GM12891 (cell line): ENCODE measurements around the gene PACS2.
A peak's percentile ranks its signal among the peaks of the same experiment; 100 is the strongest.

Source experiments
- DNase-seq: peaks from one replicate; pipeline ENCODE4 v3.0.0; 2011; ENCODE audit warnings: low spot score; ENCODE audit not compliant: insufficient read length
- FAIRE-seq: peaks from 2 replicates; lab custom pipeline; 2011; peaks lifted over from hg19 to GRCh38; lab: Jason Lieb, UNC
- PAX5 ChIP-seq: IDR thresholded peaks from 2 replicates; pipeline ENCODE4 v1.6.1; 2011; ENCODE audit warnings: low read length, moderate library complexity, mild to moderate bottlenecking; ENCODE audit not compliant: insufficient read depth, severe bottlenecking
- POLR2A ChIP-seq: IDR thresholded peaks from 2 replicates; pipeline ENCODE4 v1.6.1; 2011; ENCODE audit warnings: low read depth, low read length, control low read depth
- POLR2AphosphoS5 ChIP-seq: IDR thresholded peaks from 2 replicates; pipeline ENCODE4 v1.6.1; 2011; ENCODE audit warnings: low read depth, low read length, control low read depth
- POU2F2 ChIP-seq: IDR thresholded peaks from 2 replicates; pipeline ENCODE4 v1.6.1; 2011; ENCODE audit warnings: low read depth, mild to moderate bottlenecking, control low read depth, low read length, moderate library complexity
- SPI1 ChIP-seq: IDR thresholded peaks from 2 replicates; pipeline ENCODE4 v1.6.1; 2011; ENCODE audit warnings: low read depth, low read length, control low read depth
- TAF1 ChIP-seq: IDR thresholded peaks from 2 replicates; pipeline ENCODE4 v1.6.1; 2011; ENCODE audit warnings: low read depth, low read length, control low read depth

The PACS2 gene

GRCh38 chr14:105436402-105436801, 121.9 kb downstream of the PACS2 start:
- DNase-seq (no peak), FAIRE-seq (no peak)
- TF ChIP-seq PAX5 (no peak), SPI1 (no peak), POLR2AphosphoS5 (no peak), POU2F2 (no peak), POLR2A (no peak), TAF1 (no peak)

DNA sequence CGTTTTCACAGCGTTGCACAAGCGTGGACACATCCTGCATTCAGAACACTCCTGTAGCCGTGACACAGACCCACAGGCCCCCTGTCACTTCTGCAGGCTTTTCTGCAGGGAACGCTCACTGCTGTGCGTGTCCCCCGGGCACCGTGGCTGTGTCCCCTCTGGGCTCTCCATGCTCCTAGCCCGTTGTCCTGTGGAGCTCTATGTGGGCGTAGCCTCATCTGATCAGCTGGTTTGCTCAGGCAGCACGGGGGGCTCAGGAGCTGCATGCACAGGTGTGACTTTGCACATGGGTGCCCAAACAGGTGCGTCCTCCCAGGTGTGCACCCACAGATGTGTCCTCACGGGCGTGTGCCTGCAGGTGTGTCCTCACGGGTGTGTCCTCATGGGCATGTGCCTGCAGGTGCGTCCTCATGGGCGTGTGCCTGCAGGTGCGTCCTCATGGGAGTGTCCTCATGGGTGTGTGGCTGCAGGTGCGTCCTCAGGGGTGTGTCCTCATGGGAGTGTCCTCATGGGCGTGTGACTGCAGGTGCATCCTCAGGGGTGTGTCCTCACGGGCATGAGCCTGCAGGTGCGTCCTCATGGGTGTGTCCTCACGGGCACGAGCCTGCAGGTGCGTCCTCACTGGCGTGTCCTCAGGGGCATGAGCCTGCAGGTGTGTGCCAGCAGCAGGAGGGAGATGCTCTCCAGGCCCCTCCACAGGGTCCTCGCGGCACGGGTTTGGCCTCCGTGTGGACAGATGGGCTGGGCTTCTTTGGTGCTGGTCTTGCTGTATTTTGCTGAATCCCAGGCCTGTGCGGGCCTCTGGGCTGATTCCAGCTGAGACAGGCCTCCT, 122.6 kb downstream of the PACS2 start:
- FAIRE-seq (no peak), DNase-seq (no peak)
- TF ChIP-seq TAF1, result no peak
- TF ChIP-seq POLR2AphosphoS5, result peak; percentile 31; the same call in 1 of the 2 replicates

GRCh38 chr14:105437723-105438500, 123.4 kb downstream of the PACS2 start:
- FAIRE-seq (no peak), DNase-seq (no peak)
- TF ChIP-seq POU2F2 (no peak), POLR2AphosphoS5 (no peak), POLR2A (no peak), TAF1 (no peak), PAX5 (no peak), SPI1 (no peak)

DNA sequence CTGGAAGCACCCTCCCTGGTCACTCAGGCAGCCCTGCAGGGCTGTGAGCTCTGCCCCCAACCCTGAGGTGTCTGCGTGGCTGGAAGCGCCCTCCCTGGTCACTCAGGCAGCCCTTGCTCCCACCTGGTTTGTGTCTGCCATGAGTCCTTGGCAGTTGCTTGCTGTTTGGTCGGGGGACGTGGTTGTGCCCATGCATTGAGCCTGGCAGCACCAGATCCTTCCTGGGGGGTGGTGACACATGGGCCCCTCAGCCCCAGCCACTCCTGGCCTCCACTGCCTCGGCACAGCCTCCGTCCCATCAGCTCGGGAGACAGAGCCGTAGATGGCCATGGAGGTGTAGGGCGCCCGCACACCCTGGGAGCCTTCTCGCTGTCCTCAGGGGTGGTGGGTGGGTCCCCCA, 124.6 kb downstream of the PACS2 start:
- TF ChIP-seq TAF1, result no peak
- no peak for TF ChIP-seq PAX5
- TF ChIP-seq POLR2A, result no peak
- TF ChIP-seq POU2F2, result no peak
- DNase-seq (no peak), FAIRE-seq (no peak)

DNA sequence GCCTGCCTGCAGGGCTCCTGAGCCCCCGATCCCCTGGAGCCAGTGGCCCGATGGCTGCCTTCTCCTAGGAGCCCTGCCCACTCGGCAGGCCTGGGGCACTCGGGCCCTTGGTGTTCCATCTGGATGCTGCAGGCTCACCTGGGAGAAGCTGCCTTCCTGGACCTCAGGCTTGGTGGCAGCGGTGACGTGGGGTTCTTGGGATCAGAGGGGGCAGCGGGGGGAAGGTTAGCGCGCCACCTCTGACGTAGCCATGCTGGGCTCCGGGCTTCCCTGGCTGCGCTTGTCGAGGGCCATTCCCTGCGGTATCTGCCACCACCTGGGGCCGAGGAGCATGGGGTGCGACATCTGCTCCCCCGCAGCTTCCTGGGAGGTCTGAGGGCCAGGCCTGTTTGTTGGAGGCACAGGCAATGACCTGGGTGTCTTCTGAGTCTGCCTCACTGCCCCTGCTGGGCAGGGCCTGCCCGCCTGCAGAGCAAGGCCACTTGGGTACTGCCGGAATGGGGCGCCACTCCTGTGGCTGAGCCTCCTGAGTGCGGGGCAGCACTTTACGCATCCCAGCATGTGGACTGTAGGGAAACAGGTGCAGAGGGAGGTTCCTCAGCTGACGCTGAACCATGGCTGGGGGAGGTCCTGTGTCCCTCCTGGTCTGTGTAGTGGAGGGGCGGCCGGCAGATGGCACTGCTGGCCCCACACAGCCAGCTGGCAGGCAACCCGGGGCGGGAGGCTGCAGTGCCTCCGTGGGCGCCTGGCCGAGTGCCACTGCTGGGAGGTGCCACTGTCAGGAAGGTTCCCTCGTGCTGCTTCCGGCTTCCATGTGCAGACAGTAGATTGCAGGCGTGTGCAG, 125.4 kb downstream of the PACS2 start:
- FAIRE-seq (no peak), DNase-seq (no peak)
- TF ChIP-seq PAX5 (no peak), TAF1 (no peak), POU2F2 (no peak), SPI1 (no peak), POLR2A (no peak), POLR2AphosphoS5 (no peak)

DNA sequence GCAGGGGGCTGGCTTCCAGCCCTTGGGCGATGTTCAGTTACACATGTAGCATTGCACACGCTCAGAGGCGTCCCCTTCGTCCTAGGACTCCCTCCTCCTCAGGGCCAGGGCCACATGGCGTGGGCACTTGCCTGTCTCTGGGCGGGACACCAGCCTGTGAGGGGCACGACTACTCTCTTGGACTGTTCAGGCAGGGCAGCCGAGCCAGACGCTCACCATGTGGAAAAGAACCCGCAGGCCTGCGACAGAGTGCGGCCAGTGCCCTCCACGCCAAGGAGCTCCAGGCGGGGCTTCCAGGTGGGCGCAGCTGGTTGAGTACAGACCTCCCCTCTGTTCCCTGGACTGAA, 126.0 kb downstream of the PACS2 start:
- FAIRE-seq (no peak), DNase-seq (no peak)
- TF ChIP-seq PAX5, result no peak
- no peak for TF ChIP-seq TAF1
- no peak for TF ChIP-seq POU2F2
- no peak for TF ChIP-seq POLR2AphosphoS5
- no peak for TF ChIP-seq SPI1
- TF ChIP-seq POLR2A, result no peak

- DNase-seq (no peak), FAIRE-seq (no peak)
- TF ChIP-seq POLR2AphosphoS5 (no peak), POU2F2 (no peak), SPI1 (no peak), TAF1 (no peak), POLR2A (no peak), PAX5 (no peak)
Measured at GRCh38 chr14:105440992-105441391, 126.4 kb downstream of the PACS2 start.

DNA sequence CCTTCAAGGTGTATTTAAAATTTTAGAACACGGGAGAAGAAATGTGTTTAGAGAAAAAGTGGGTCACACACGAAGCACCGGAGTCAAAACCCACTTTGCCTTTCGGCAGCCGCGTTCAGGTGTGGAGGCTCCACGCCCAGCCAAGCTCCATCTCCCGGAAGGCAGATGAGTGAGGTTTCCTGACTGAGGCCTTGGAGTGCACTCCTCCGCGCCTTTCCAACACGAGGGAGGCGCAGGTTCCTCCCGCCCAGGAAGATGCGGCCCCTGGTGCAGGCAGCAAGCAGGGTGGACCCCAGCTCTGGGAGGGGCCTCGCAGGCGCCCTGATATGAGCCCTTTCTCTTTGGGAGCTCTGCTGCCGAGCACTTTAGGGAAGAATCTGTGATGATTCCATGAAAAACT, 127.6 kb downstream of the PACS2 start:
- FAIRE-seq (no peak), DNase-seq (no peak)
- TF ChIP-seq POLR2A (no peak), PAX5 (no peak), POU2F2 (no peak), TAF1 (no peak), SPI1 (no peak), POLR2AphosphoS5 (no peak)

DNA sequence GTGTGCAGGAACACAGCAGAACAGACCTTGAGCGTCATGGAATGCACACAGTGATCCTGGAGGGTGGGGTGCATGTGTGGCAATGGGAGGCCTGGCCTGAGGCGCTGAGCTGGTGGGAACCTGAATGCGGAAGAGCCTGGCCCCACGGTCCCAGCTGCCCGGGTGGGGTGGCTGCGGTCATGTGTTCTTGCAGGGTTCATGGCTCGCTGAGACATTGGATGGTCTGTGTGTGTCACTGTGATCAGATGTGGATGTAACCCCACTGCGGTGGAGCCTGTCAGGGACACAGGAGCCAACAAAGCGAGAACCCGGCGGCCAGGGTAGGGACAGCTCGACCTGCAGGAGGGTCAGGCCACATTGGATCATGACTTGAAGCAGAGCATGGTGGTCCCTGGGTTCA, 128.3 kb downstream of the PACS2 start:
- FAIRE-seq (no peak), DNase-seq (no peak)
- TF ChIP-seq POLR2A (no peak), SPI1 (no peak), PAX5 (no peak), POLR2AphosphoS5 (no peak), POU2F2 (no peak), TAF1 (no peak)

GRCh38 chr14:105444859-105445258, 130.3 kb downstream of the PACS2 start:
- FAIRE-seq (no peak), DNase-seq (no peak)
- no peak for TF ChIP-seq POLR2A
- no peak for TF ChIP-seq PAX5
- no peak for TF ChIP-seq POLR2AphosphoS5
- no peak for TF ChIP-seq TAF1
- TF ChIP-seq SPI1, result no peak
- TF ChIP-seq POU2F2, result no peak
